HL-60 (cell line): Measurements from ENCODE around the gene MBD3.

Experiments
- DNase-seq, 2 experiments: peaks; one replicate each; pipeline ENCODE4 v3.0.0-alpha.2; 2010 to 2020; ENCODE audit warnings: low read depth in 1 of 2, low spot score in 1 of 2
- H3K27ac ChIP-seq: fragments of 250-450 bp; sonication (Bioruptor Pico); replicated peaks from 2 replicates; pipeline ENCODE4 v1.5.1; 2020; ENCODE audit warnings: mild to moderate bottlenecking, moderate library complexity
- H3K27me3 ChIP-seq: fragments of 250-450 bp; sonication (Bioruptor Pico); 2 replicates; pipeline ENCODE4 v1.5.1; 2021; ENCODE audit warnings: mild to moderate bottlenecking, moderate library complexity; ENCODE audit not compliant: insufficient read depth, poor library complexity, severe bottlenecking
- H3K4me3 ChIP-seq: replicated peaks from 2 replicates; pipeline ENCODE4 v1.5.1; 2011; ENCODE audit warnings: mild to moderate bottlenecking, control low read depth, low read length; ENCODE audit not compliant: insufficient read depth
- CTCF ChIP-seq: IDR thresholded peaks from one replicate; pipeline ENCODE4 v1.5.1; 2011; ENCODE audit warnings: low read length, control low read depth, inconsistent platforms; ENCODE audit not compliant: insufficient read depth
- GABPA ChIP-seq: IDR thresholded peaks from 2 replicates; pipeline ENCODE4 v1.6.1; 2012; ENCODE audit warnings: low read depth
- POLR2AphosphoS5 ChIP-seq: IDR thresholded peaks from 2 replicates; pipeline ENCODE4 v1.6.1; 2012; ENCODE audit warnings: low read depth
- REST ChIP-seq: IDR thresholded peaks from 2 replicates; pipeline ENCODE4 v1.6.1; 2012; ENCODE audit warnings: low read depth; ENCODE audit not compliant: insufficient replicate concordance
- SPI1 ChIP-seq: IDR thresholded peaks from 2 replicates; pipeline ENCODE4 v1.6.1; 2012; ENCODE audit warnings: low read depth, mild to moderate bottlenecking, borderline replicate concordance

Gene MBD3

GRCh38 chr19:1558552-1558951 lies 34.1 kb downstream of the MBD3 start:
- TF ChIP-seq SPI1 (no peak), GABPA (no peak), POLR2AphosphoS5 (no peak), CTCF (no peak), REST (no peak)
- H3K27ac ChIP-seq = no peak overlapping the region

GRCh38 chr19:1556390-1557070 lies 36.1 kb downstream of the MBD3 start:
- TF ChIP-seq REST (no peak), POLR2AphosphoS5 (no peak), SPI1 (no peak), CTCF (no peak), GABPA (no peak)
- no peak overlapping the region for H3K4me3 ChIP-seq
- no peak overlapping the region for H3K27ac ChIP-seq
- no peaks in the 10 kb centered on the region for H3K27me3 ChIP-seq
- no peak for DNase-seq

More at GRCh38 chr19:1558552-1558951, 34.1 kb downstream of the MBD3 start:
- no peak overlapping the region for H3K4me3 ChIP-seq
- no peaks in the 10 kb centered on the region for H3K27me3 ChIP-seq
- DNase-seq = no peak

GRCh38 chr19:1555487-1556389 lies 36.9 kb downstream of the MBD3 start:
- no peaks in the 10 kb centered on the region for H3K27me3 ChIP-seq
- TF ChIP-seq SPI1 (no peak), POLR2AphosphoS5 (no peak), CTCF (no peak), REST (no peak), GABPA (no peak)
- H3K27ac ChIP-seq = no peak overlapping the region
- no peak overlapping the region for H3K4me3 ChIP-seq
- no peak for DNase-seq
